HG03439 (cell line): ENCODE measurements around the gene FAHD2A.
"Not testable (repeated sequence)": the region's sequence is repeated elsewhere in the genome, so short reads cannot be mapped to it uniquely, and the experiment has no call there.

Experiments
- ATAC-seq: cut with Tn5 transposase; IDR thresholded peaks from one replicate; pipeline ENCODE4 v1.9.1; 2021; ENCODE audit warnings: mild to moderate bottlenecking, moderate library complexity; ENCODE audit not compliant: unreplicated experiment

FAHD2A gene

GRCh38 chr2:95433373-95433772, 30.9 kb downstream of the FAHD2A start:
- ATAC-seq: not testable (repeated sequence)

GRCh38 chr2:95433973-95434372, 31.5 kb downstream of the FAHD2A start:
- not testable (repeated sequence) for ATAC-seq

- not testable (repeated sequence) for ATAC-seq
Observed at GRCh38 chr2:95434507-95435076, 32.1 kb downstream of the FAHD2A start.

GRCh38 chr2:95435162-95435871, 32.8 kb downstream of the FAHD2A start:
- not testable (repeated sequence) for ATAC-seq

GRCh38 chr2:95435872-95436209, 33.3 kb downstream of the FAHD2A start:
- not testable (repeated sequence) for ATAC-seq

- not testable (repeated sequence) for ATAC-seq
Observed at GRCh38 chr2:95442474-95443099, 40.1 kb downstream of the FAHD2A start.

- ATAC-seq: not testable (repeated sequence)
Observed at GRCh38 chr2:95445317-95445716, 42.8 kb downstream of the FAHD2A start.

GRCh38 chr2:95463292-95463691, 60.8 kb downstream of the FAHD2A start:
- not testable (repeated sequence) for ATAC-seq
